HL-60 (cell line): ENCODE measurements around the gene FUT2.

Experiments
- DNase-seq, 2 experiments: peaks; one replicate each; pipeline ENCODE4 v3.0.0-alpha.2; 2010 to 2020; ENCODE audit warnings: low read depth in 1 of 2, low spot score in 1 of 2
- H3K27ac ChIP-seq: fragments of 250-450 bp; sonication (Bioruptor Pico); replicated peaks from 2 replicates; pipeline ENCODE4 v1.5.1; 2020; ENCODE audit warnings: mild to moderate bottlenecking, moderate library complexity
- H3K27me3 ChIP-seq: fragments of 250-450 bp; sonication (Bioruptor Pico); 2 replicates; pipeline ENCODE4 v1.5.1; 2021; ENCODE audit warnings: mild to moderate bottlenecking, moderate library complexity; ENCODE audit not compliant: insufficient read depth, poor library complexity, severe bottlenecking
- H3K4me3 ChIP-seq: replicated peaks from 2 replicates; pipeline ENCODE4 v1.5.1; 2011; ENCODE audit warnings: mild to moderate bottlenecking, control low read depth, low read length; ENCODE audit not compliant: insufficient read depth
- GABPA ChIP-seq: IDR thresholded peaks from 2 replicates; pipeline ENCODE4 v1.6.1; 2012; ENCODE audit warnings: low read depth
- POLR2AphosphoS5 ChIP-seq: IDR thresholded peaks from 2 replicates; pipeline ENCODE4 v1.6.1; 2012; ENCODE audit warnings: low read depth
- SPI1 ChIP-seq: IDR thresholded peaks from 2 replicates; pipeline ENCODE4 v1.6.1; 2012; ENCODE audit warnings: low read depth, mild to moderate bottlenecking, borderline replicate concordance
- TF ChIP-seq, protein P1 (sequence below): IDR thresholded peaks from one replicate; pipeline ENCODE4 v1.5.1; 2011; ENCODE audit warnings: low read length, control low read depth, inconsistent platforms; ENCODE audit not compliant: insufficient read depth
- TF ChIP-seq, protein P2 (sequence below): IDR thresholded peaks from 2 replicates; pipeline ENCODE4 v1.6.1; 2012; ENCODE audit warnings: low read depth; ENCODE audit not compliant: insufficient replicate concordance

FUT2 gene

DNA sequence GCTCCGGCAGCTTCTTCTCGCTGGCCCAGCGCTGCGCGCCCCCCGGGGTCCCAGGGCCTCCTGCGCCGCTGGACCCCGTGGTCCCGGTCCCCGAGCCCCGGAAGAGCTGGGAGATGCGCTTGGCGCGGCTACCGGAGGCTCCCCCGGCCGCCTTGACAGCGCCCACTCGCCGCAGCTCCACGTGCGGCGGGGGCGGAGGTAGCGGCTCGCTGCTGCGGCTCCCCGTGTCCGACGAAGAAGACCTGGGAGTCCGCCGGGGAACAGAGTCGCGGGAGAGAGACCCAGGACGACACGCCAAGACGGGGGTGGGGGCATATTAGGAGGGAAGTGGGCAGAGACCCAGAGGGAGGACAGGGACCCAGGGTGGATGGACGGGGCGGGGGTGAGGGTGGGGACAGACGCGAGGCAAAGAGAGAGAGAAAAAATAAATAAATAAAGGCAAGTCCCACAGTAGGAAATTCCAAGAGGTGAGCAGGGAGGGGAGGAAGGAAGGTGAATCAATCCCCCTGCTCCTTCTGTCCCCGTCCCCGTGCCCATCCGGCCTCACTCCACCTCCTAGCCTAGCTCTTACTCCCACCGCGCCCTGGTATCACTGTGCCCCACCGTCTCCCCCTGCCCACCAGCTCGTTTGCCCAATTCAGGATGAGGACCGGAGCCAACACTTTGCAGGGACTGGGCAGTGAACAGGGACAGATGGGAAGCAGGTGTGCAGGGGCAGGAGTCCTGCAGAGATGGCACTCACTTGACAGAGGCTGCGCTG is 43.8 kb downstream of the FUT2 start:
- Histone ChIP-seq H3K27ac (no peak overlapping the region), H3K27me3 (peaks cover 8% of the 10 kb centered on the region), H3K4me3 (no peak overlapping the region)
- TF ChIP-seq GABPA: no peak
- TF ChIP-seq, protein P1, sequence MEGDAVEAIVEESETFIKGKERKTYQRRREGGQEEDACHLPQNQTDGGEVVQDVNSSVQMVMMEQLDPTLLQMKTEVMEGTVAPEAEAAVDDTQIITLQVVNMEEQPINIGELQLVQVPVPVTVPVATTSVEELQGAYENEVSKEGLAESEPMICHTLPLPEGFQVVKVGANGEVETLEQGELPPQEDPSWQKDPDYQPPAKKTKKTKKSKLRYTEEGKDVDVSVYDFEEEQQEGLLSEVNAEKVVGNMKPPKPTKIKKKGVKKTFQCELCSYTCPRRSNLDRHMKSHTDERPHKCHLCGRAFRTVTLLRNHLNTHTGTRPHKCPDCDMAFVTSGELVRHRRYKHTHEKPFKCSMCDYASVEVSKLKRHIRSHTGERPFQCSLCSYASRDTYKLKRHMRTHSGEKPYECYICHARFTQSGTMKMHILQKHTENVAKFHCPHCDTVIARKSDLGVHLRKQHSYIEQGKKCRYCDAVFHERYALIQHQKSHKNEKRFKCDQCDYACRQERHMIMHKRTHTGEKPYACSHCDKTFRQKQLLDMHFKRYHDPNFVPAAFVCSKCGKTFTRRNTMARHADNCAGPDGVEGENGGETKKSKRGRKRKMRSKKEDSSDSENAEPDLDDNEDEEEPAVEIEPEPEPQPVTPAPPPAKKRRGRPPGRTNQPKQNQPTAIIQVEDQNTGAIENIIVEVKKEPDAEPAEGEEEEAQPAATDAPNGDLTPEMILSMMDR: no peak
- TF ChIP-seq, protein P2, sequence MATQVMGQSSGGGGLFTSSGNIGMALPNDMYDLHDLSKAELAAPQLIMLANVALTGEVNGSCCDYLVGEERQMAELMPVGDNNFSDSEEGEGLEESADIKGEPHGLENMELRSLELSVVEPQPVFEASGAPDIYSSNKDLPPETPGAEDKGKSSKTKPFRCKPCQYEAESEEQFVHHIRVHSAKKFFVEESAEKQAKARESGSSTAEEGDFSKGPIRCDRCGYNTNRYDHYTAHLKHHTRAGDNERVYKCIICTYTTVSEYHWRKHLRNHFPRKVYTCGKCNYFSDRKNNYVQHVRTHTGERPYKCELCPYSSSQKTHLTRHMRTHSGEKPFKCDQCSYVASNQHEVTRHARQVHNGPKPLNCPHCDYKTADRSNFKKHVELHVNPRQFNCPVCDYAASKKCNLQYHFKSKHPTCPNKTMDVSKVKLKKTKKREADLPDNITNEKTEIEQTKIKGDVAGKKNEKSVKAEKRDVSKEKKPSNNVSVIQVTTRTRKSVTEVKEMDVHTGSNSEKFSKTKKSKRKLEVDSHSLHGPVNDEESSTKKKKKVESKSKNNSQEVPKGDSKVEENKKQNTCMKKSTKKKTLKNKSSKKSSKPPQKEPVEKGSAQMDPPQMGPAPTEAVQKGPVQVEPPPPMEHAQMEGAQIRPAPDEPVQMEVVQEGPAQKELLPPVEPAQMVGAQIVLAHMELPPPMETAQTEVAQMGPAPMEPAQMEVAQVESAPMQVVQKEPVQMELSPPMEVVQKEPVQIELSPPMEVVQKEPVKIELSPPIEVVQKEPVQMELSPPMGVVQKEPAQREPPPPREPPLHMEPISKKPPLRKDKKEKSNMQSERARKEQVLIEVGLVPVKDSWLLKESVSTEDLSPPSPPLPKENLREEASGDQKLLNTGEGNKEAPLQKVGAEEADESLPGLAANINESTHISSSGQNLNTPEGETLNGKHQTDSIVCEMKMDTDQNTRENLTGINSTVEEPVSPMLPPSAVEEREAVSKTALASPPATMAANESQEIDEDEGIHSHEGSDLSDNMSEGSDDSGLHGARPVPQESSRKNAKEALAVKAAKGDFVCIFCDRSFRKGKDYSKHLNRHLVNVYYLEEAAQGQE: no peak
- no peak for TF ChIP-seq SPI1
- TF ChIP-seq POLR2AphosphoS5: no peak
- DNase-seq: no peak

DNA sequence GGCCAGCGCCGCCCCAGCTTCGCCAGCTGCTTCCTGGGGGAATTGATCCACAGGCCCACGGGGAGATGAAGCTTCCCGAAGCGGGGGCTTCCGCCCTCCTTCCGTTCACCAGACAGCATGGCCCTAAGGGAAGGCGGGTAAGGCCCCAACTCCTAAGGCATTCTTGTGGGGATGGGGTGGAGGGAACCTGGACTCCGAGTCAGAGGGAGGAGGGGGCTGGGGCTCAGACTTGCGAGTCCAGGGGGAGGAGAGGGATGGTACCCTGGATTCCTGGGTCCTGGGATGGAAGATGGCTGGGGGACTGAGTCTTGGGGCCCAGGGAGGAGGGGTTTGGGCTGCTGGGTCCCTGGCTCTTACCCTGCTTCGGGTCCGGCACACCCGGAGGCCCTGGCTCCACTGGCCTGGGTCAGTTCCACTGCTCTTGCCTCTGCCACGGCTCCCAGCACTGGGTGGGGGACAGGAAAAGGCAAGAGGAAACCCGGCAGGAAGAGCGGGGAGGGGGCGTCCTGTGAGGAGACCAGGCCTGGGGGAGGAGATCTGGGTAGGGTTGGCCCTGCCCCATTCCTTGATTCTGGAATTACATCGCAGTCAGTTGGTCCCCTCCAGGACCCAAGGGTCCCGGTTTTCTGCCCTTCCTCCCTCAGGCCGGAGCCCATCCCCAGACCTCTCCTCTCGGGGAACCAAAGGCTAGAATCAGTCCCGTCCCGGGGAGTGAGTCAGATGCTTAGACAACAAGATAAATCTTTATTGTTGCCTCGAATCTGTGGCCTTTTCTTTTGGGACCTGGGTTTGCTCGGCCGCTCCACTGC is 44.6 kb downstream of the FUT2 start, which contains the start of gene RASIP1:
Gene RASIP1, minus strand, starts transcription at position 447 of the 809 bp plus-strand sequence. Its CDS starts 328 bp downstream, at position 119.
- H3K27ac ChIP-seq: no peak within 1 kb of the TSS
- TF ChIP-seq, protein P1: no peak
- TF ChIP-seq, protein P2: no peak
- TF ChIP-seq POLR2AphosphoS5: no peak
- no peak for TF ChIP-seq SPI1
- TF ChIP-seq GABPA: no peak
- H3K27me3 ChIP-seq: peaks cover 8% of the 10 kb centered on the region
- no peak for DNase-seq
- H3K4me3 ChIP-seq: no peak within 1 kb of the TSS

- TF ChIP-seq GABPA (no peak), POLR2AphosphoS5 (no peak), SPI1 (no peak)
- TF ChIP-seq, protein P1: no peak
- TF ChIP-seq, protein P2: no peak
- DNase-seq: no peak
- Histone ChIP-seq H3K4me3 (no peak overlapping the region), H3K27ac (no peak overlapping the region), H3K27me3 (peaks cover 8% of the 10 kb centered on the region)
These were observed 45.6 kb downstream of the FUT2 start for GRCh38 chr19:48741129-48741999.
